SK-N-SH (cell line): ENCODE results near the gene AGAP9. TPM values are rescaled to one million over a fixed set of nuclear protein-coding genes. Genes with fewer than 3 reads are reported as not detected.
"Not testable (repeated sequence)": the region's sequence is repeated elsewhere in the genome, so short reads cannot be mapped to it uniquely, and the experiment has no call there.

ENCODE experiments used
- CTCF ChIA-PET: fragments of 300-600, 350-600 bp; formaldehyde crosslinking; extraction: SDS; loops from one replicate; lab custom pipeline; 2021; lab: Yijun Ruan, JAX
- POLR2A ChIA-PET: fragments of 350-600 bp; sonication (Branson Sonifier 250); formaldehyde crosslinking; extraction: SDS; loops from one replicate; lab custom pipeline; 2020; ENCODE audit warnings: antibody characterized with exemption, inconsistent platforms; lab: Yijun Ruan, JAX
- DNase-seq: peaks from one replicate; pipeline ENCODE4 v3.0.0; 2012
- H2AFZ ChIP-seq: fragments of 200-600 bp; sonication (generic); 2 replicates; pipeline ENCODE4 v1.8.1; 2016; ENCODE audit warnings: antibody characterized with exemption, mild to moderate bottlenecking, low read depth
- H3F3A ChIP-seq: fragments of 200-600 bp; sonication (generic); replicated peaks from 2 replicates; pipeline ENCODE3; 2016; ENCODE audit warnings: antibody characterized with exemption, mild to moderate bottlenecking; ENCODE audit not compliant: insufficient read depth
- H3K27ac ChIP-seq, 2 experiments: fragments of 200-500 bp in 1 of 2; fragments of 200-600 bp in 1 of 2; sonication (Bioruptor generic) in 1 of 2; sonication (generic), shearing (Covaris generic) in 1 of 2; 2 replicates each; pipeline versions ENCODE4 v1.5.1 to v1.6.1; 2014 to 2016; ENCODE audit warnings: low read depth in 2 of 2, inconsistent platforms in 1 of 2, low read length in 1 of 2, mild to moderate bottlenecking in 1 of 2, mixed read lengths in 1 of 2
- H3K27me3 ChIP-seq: fragments of 200-600 bp; sonication (generic), shearing (Covaris generic); 2 replicates; pipeline ENCODE4 v1.6.1; 2016; ENCODE audit warnings: mixed run types; ENCODE audit not compliant: insufficient read depth
- H3K36me3 ChIP-seq, 2 experiments: fragments of 200-500 bp in 1 of 2; fragments of 200-600 bp in 1 of 2; sonication (Bioruptor generic) in 1 of 2; sonication (generic) in 1 of 2; replicated peaks in 1 of 2; 2 replicates each; pipeline versions ENCODE3 to v1.5.1; 2014 to 2016; ENCODE audit warnings: low read length in 1 of 2, mild to moderate bottlenecking in 1 of 2; ENCODE audit not compliant: insufficient read depth in 2 of 2, control insufficient read depth in 1 of 2
- H3K4me1 ChIP-seq, 2 experiments: fragments of 200-500 bp in 1 of 2; fragments of 200-600 bp in 1 of 2; sonication (Bioruptor generic) in 1 of 2; sonication (generic), shearing (Covaris generic) in 1 of 2; 2 replicates each; pipeline versions ENCODE4 v1.5.1 to v1.6.1; 2014 to 2016; ENCODE audit warnings: low read depth in 1 of 2, low read length in 1 of 2, mixed run types in 1 of 2; ENCODE audit not compliant: insufficient read depth in 2 of 2, control insufficient read depth in 1 of 2
- H3K4me2 ChIP-seq: fragments of 200-600 bp; sonication (generic), shearing (Covaris generic); 2 replicates; pipeline ENCODE4 v1.6.1; 2017; ENCODE audit warnings: mixed run types
- H3K4me3 ChIP-seq, 2 experiments: fragments of 200-500 bp in 1 of 2; fragments of 200-600 bp in 1 of 2; sonication (Bioruptor generic) in 1 of 2; sonication (generic), shearing (Covaris generic) in 1 of 2; 2 replicates each; pipeline versions ENCODE4 v1.5.1 to v1.8.1; 2014 to 2016; ENCODE audit warnings: low read depth in 2 of 2, inconsistent platforms in 1 of 2, low read length in 1 of 2, mild to moderate bottlenecking in 1 of 2, mixed read lengths in 1 of 2, moderate library complexity in 1 of 2
- H3K79me2 ChIP-seq: fragments of 200-600 bp; sonication (generic); 2 replicates; pipeline ENCODE4 v1.8.1; 2017; ENCODE audit warnings: mild to moderate bottlenecking; ENCODE audit not compliant: insufficient read depth
- H3K9ac ChIP-seq: fragments of 200-600 bp; sonication (generic); 2 replicates; pipeline ENCODE4 v1.6.1; 2017; ENCODE audit warnings: mixed run types
- H3K9me2 ChIP-seq: fragments of 200-600 bp; sonication (generic); 2 replicates; pipeline ENCODE4 v1.6.1; 2017; ENCODE audit warnings: mixed run types
- H3K9me3 ChIP-seq: fragments of 200-600 bp; sonication (generic); 2 replicates; pipeline ENCODE4 v1.6.1; 2017; ENCODE audit warnings: mixed run types, mild to moderate bottlenecking, moderate library complexity
- H4K20me1 ChIP-seq: fragments of 200-600 bp; sonication (generic); 2 replicates; pipeline ENCODE4 v1.6.1; 2017; ENCODE audit warnings: mild to moderate bottlenecking, mixed run types; ENCODE audit not compliant: insufficient read depth
- PBX3 ChIP-seq: IDR thresholded peaks from 2 replicates; pipeline ENCODE4; 2012
- WGBS: methylation state at CpG from one replicate; pipeline ENCODE4 v1.1.6; 2017; ENCODE audit warnings: low lambda C conversion rate; 5-methylcytosine and 5-hydroxymethylcytosine counted together
- polyA plus RNA-seq, 3 experiments: library from polyadenylated mRNA; depleted of rRNA; stranded (reverse); fragments of >200 nt; gene quantifications; 2 replicates each; pipeline ENCODE4 v1.2.3, GENCODE V29; 2012

The AGAP9 gene
- polyA plus RNA-seq, 1 of the 3 experiments (the other 2 are of a cell fraction): 9.1 TPM

- DNase-seq, H3K79me2 ChIP-seq, POLR2A ChIA-PET, H3K4me1 ChIP-seq, H2AFZ ChIP-seq, CTCF ChIA-PET, H3K27me3 ChIP-seq, H3K4me3 ChIP-seq, H3K9me2 ChIP-seq, H3K36me3 ChIP-seq, H3K9me3 ChIP-seq, H4K20me1 ChIP-seq: not testable (repeated sequence)
- Histone ChIP-seq H3K9ac (peak overlapping the region; percentile 42; the same call in 1 of the 2 replicates), H3F3A (peaks cover 11% of the 10 kb centered on the region), H3K4me2 (0 out of 2 replicates have a peak overlapping the region, but pooled peaks have one; percentile 10), H3K27ac (peak overlapping the region in 1 of 2 experiments; percentile 78; a peak in 2 of 4 replicates)
- TF ChIP-seq PBX3: 0 out of 2 replicates have a peak, but pooled peaks have one; percentile 4
Observed at GRCh38 chr10:47557616-47558015, 34.2 kb upstream of the AGAP9 start.

- WGBS: 72% methylated on average over 2 of the region's 2 CpGs
- H3K4me2 ChIP-seq, H3K9me3 ChIP-seq, CTCF ChIA-PET, H3K27ac ChIP-seq, H3K27me3 ChIP-seq, H3K36me3 ChIP-seq, H3K9ac ChIP-seq, H3K9me2 ChIP-seq, H3K4me3 ChIP-seq, H3K4me1 ChIP-seq, H2AFZ ChIP-seq, H4K20me1 ChIP-seq, POLR2A ChIA-PET, DNase-seq: not testable (repeated sequence)
- H3F3A ChIP-seq: peaks cover 11% of the 10 kb centered on the region
- H3K79me2 ChIP-seq: peaks cover 10% of the 10 kb centered on the region; the same call in 1 of the 2 replicates
Observed at GRCh38 chr10:47555334-47555733, 31.9 kb upstream of the AGAP9 start.

- peaks cover 11% of the 10 kb centered on the region for H3F3A ChIP-seq
- H3K9me3 ChIP-seq, CTCF ChIA-PET, H3K27ac ChIP-seq, H3K9ac ChIP-seq, H3K4me1 ChIP-seq, DNase-seq, H4K20me1 ChIP-seq, H3K4me3 ChIP-seq, H3K36me3 ChIP-seq, H3K9me2 ChIP-seq, H2AFZ ChIP-seq, POLR2A ChIA-PET, H3K4me2 ChIP-seq, H3K27me3 ChIP-seq: not testable (repeated sequence)
- WGBS: 100% methylated on average over 3 of the region's 6 CpGs
- peaks cover 10% of the 10 kb centered on the region; the same call in 1 of the 2 replicates for H3K79me2 ChIP-seq
Observed at GRCh38 chr10:47554552-47554951, 31.1 kb upstream of the AGAP9 start.

- H3K27ac ChIP-seq: peak overlapping the region; percentile 30 to 90; a peak in 3 of 4 replicates
- H3K79me2 ChIP-seq: peaks cover 10% of the 10 kb centered on the region; the same call in 1 of the 2 replicates
- H4K20me1 ChIP-seq, H3K36me3 ChIP-seq, H3K27me3 ChIP-seq, DNase-seq, CTCF ChIA-PET, H3K4me1 ChIP-seq, H3K9me3 ChIP-seq, H2AFZ ChIP-seq, H3K9me2 ChIP-seq, POLR2A ChIA-PET: not testable (repeated sequence)
- peaks cover 11% of the 10 kb centered on the region for H3F3A ChIP-seq
- H3K4me3 ChIP-seq: peak overlapping the region in 1 of 2 experiments; percentile 38; a peak in 3 of 4 replicates
- WGBS: 41% methylated on average over 12 of the region's 17 CpGs
- H3K9ac ChIP-seq: peak overlapping the region; percentile 91
- H3K4me2 ChIP-seq: peak overlapping the region; percentile 83
Observed at GRCh38 chr10:47553860-47554247, 30.4 kb upstream of the AGAP9 start.
